Stimulated activated CD8-positive, alpha-beta memory T cell treated with anti-CD3 and anti-CD28 coated beads, Interleukin-2, amount 100 ng/mL, for 48 hours (primary cell): ENCODE results near the gene MAP1S.
A peak's percentile ranks its signal among the peaks of the same experiment; 100 is the strongest.

ENCODE experiments used
- DNase-seq, 2 donors: peaks; one replicate each; pipeline ENCODE4 v3.0.0-alpha.2; 2020; ENCODE audit warnings: low read depth in 2 of 2

Gene MAP1S

DNA sequence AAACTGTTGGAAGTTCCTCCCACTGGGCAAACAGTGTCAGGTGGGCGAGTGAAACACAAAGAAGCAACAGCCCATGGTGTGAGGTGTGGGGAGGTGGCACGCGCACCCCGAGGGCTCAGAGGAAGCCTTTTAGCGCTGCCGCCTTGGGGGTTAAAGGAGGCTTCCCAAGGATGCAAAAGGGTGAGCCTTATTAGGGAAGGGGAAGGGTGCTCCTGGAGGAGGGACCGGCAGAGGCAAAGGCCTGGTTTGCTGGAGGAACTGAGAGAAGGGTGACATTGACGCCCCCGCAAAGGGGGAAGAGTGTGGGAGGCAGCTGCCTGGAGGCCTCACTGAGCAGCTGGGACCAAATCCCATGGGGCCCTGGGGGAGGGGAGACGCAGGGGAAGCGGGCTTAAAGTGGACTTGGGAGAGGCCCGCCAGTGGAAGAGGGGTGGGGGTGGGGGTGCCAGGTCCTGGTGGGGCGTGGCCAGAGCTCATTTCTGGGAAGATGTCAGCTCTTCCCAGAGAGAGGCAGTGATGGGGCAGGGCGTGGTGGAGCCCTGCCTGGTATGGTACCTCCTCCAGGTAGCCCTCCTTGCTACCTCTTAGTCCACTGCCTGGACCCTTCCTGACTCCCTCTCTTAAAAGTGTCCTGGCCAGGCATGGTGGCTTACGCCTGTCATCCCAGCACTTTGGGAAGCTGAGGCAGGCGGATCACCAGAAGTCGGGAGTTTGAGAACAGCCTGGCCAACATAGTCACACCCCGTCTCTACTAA lies 20.0 kb downstream of the MAP1S start:
- DNase-seq = no peak

DNA sequence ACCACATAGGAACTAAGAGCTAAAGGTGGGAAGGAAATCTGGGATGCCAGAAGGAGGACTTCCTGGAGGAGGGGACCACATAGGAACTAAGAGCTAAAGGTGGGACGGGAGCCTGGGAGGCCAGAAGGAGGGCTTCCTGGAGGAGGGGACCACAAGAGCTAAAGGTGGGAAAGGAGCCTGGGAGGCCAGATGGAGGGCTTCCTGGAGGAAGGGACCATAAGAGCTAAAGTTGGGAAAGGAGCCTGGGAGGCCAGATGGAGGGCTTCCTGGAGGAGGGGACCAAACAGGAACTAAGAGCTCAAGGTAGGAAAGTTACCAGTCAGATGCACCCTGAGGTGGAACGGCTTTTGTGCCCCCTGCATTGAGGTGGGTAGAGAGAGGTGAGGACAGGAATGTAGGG lies 22.2 kb downstream of the MAP1S start:
- DNase-seq = no peak

DNA sequence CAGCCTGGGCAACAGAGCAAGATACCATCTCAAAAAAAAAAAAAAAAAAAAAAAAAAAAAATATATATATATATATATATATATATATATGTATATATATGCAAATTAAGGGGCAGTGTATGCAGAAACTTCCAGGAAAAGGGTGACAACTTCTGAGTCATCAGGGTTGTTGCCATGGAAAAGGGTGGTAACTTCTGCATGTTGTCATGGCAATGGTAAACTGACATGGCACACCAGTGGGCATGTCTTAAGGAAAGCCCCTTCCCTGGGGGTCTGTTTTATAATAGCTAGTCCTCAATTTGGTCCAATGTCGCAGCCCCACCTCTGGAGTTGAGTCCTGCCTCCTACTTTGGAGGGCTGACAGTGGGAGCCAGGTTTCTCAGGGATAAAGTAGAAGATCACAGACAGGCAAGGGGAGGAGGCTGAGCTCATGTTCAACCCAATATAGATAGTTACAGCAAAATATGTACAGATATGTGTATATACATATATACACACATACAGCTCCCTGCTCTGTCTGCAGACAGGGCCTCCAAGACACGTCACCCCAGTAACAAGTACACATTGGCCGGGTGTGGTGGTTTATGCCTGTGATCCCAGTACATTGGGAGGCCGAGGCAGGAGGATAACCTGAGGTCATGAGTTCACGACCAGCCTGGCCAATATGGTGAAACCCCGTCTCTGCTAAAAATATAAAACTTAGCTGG lies 24.7 kb downstream of the MAP1S start:
- no peak for DNase-seq

DNA sequence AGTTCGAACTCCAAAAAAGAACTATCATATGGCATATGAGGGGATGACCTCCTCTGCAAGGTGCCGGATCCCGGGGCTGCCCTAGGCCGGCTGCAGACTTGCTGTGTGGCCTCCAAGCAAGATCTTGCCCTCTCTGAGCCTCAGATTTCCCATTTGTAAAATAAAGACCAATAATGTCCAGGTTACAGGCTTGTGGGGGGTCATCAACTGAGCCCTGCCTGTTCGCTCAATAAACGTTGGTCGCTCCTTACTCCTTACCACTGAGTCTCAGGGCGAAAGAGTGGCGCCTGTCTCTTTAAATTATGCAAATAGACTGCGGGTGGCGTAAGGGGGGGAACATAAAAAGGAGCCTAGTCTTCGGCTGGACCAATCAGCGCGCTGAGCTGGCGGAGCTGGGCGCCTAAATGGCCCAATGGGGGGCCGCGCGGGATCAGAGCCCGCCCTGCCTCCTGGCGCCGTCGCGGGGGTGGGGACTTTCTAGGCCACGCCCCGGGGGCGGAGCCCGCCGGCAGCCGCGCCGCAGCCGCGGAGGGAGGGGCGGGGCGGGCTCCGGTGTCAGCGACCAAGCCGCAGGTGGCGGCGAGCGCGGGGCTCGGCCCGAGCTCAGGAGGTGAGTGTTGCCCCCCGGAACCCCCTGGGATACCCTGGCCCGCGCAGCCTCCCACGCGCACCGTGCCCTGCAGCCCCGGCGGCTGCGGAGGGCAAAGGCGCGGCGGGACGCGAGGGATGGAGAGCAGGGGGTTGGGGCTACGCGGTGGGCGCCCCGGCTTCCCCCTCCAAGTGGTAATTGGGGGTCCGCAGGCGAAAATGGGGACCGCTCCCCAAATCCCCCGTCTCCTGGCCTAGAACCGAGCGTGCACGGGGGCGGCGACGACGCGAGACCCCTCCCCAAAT lies 28.2 kb downstream of the MAP1S start:
- DNase-seq = peak; percentile 87 to 91

DNA sequence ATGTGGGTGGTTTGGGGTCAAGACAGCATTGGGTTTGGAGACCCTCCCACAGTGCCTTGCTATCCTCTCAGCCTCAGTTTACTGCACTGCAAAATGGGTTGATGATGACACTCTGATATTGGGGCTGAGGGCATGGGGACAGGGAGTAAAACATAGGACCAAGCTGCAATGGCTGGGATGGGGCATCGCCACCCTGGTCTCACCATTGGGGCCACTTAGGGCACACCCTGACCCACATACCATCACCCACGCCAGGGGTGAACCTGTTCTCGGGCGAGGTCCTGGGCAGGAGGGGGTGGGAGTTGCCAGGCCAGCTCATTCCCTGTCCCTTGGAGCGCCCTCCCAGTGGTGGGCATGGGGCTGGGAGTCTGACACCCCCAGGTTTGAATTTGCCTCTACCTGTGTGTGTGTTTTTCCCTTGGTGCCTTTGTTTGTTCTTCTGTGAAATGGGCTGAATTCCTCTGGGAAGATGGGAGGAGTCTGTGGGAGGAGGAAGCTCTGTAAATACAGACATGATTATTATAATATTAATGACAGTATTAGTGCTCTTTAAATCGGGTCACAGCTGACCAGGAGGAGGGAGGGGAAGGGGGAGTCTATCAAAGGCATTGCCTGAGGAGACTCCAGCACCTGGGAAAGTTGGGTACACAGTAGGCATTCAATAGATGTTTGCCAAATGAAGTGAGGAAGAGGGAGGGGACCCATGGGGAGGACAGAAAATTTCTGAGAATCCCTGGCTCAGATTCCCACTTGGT lies 29.8 kb downstream of the MAP1S start:
- DNase-seq = no peak

DNA sequence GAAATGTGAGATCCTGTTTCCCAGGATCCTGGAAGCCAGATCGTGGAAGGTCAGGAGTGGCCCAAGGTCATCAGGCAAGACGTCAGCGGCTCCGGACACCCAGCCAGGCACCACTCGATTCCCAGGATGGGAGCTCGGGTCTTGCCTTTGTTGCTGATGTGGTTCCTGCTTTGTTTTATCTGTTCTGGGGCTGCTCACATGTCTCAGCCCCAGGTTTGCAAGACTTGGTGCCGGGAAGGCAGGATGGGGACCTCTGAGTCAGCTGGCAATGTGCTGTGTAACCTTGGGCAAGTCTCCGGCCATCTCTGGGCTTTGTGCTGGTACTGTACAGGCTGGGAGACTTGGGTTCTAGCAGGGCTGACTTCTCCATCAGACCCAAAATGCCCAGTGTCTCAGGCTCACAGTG lies 30.6 kb downstream of the MAP1S start:
- DNase-seq = no peak

DNA sequence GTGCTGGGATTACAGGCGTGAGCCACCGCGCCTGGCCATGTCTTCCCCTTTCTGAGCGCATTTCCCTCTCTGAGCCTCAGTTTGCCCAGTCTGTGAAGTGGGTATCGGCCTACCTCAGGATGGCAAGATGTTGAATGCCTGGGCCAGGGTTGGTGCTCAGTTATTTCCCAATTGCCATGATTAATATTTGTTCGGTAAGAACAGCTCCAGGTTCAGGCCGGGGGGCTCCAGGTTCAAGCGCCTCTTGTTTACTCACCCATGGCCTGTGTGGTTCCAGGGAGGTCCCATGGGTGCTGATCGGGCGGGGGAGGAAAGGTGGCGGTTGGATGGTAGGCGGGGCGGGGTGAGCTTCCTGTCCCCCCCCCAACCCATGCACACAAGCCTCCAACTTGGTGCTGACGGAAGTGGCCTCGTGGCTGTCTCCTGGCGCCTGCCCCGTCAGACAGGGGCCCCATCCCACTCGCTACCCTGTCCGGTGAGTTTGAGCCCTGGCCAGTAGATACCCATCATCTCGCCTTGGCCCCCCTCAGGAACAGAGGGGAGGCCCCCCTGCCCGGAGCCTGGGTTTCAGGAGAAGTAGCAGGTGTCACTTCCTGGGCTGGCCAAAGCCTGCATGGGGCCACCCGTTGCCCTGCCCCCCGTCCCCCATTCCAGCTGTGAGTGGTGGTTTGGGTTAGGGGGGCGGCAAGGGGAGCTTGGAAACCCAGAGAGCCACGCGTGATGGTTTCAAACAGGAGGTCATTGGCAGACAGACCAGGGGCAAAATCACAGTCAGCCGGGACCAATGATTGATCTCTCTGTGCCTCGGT lies 32.0 kb downstream of the MAP1S start, which contains the start of gene FCHO1:
Gene FCHO1 (plus strand): TSS at position 375 of the 809 bp plus-strand sequence. CDS start 3,688 bp downstream, outside the sequence.
- DNase-seq = peak; percentile 77 to 78

DNA sequence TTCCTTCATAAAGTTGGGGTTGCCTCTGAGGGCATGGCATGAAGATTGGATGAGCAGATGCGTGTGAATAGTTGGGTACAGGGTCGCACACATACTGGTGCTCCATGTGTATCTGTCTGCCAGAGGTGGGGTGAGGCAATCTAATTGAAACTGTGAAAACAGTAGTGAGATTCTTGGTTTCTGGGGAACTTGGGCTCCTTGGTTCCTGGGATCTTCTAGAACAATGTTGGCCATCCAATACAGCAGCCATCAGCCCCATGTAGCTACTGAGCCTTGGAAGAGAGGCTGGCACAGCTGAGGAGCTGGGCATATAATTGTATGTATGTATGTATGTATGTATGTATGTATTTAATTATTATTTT lies 32.6 kb downstream of the MAP1S start:
- no peak for DNase-seq

DNA sequence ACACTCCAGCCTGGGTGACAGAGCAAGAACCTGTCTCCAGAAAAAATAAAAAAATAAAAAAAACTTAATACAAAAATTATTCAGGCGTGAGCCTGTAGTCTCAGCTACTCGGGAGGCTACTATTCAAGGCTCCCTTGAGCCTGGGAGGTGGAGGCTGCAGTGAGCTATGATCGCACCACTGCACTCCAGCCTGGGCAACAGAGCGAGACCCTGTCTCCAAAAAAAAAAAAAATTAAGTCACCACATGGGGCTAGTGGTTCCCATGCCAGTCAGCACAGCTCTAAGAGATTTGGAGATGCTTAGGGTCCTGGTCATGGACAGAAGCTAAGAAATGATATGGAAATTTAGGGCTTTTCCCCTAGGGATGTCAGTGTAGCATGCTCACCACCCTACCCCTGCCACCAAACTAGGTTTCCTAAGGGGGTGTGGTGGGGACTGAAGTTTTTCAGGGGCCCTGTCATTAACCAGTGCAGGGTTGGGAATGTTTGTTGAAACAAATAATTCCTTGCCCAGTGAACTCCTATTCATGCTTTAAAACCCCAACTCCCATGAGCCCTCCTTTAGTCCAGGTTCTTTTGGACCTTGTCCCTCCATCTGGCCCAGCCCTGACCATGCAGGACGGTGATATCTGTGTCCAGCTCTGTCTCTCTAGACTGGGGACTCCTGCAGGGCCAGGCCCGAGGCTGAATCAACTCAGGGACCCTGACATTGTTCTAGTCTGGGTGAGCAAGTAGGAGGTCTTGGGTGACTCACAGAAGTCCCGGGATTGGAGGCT lies 33.8 kb downstream of the MAP1S start:
- DNase-seq = no peak

DNA sequence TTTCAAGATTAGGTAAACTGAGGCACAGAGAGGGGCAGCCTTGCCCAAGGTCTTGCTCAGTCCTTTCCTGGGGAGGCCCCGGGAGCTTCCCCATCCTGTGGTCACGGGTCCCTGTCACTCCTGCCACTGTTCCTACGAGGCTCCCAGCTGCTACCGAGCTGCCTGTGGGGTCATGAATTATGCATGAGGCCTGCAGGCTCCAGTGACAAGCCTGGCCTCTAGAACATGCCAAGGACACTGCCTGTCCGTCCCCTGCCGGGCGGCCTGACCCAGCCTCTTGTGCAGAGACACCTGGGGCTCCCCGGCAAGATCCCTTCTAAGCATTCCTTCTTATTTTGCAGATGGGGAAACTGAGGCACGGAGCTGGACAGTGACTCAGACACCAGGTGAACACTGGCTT lies 34.7 kb downstream of the MAP1S start:
- DNase-seq = no peak

DNA sequence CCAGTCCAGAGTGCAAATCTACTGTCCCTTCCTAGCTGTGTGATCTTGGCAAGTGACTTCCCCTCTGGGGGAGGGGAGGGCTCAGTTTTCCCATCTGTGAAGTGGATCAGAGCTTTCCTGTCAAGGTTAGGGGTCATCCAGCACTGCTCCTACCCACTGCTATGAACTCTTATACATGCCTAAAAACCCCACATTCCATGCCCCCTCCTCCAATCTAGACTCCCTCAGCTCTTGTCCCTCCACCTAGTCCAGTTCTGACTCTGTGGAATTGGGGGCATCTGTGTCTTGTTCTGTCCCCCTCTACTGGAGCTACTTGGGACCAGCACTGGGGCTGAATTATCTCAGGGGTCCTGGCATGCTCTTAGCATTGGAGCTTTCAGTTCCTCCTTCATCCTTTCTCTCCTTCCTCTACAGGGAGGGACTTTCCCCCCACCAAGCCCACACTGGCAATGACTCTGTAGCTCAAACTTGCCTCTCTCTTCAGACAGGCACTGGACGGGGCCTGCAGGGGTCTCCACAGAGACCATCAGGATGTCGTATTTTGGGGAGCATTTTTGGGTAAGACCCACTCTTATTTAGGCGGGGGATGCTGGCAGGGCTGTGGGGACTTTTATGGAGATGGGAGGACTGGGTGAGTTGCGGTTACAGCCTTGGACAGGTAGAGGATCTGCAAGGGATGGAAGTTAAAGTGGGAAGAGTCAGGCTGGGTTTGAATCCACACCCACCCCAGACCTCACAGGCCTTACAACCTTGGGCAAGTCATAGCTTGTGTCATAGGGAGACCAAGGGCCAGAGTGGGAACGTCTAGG lies 35.6 kb downstream of the MAP1S start:
- DNase-seq = no peak

DNA sequence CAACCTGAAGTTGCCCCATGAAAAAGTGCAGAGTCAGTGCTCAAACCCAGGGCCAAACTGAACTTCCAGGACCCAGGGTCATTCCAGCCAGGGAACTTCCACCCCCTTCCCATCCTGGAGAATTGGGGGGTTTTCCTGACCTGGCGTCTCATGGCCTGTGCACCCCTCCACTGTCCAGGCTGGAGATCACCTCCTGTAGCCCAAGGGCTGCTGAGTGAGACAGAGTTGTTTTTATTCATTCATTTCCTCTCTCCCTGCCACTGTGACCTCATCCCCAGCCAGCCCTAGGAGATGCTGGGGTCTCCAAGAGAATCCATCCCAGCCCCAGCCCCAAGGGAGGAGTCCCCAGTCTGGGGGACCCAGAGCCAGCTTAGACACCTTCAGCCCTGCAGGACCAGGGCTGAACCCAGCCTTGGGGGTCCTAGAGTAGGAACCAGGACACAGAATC lies 36.2 kb downstream of the MAP1S start:
- DNase-seq = no peak

DNA sequence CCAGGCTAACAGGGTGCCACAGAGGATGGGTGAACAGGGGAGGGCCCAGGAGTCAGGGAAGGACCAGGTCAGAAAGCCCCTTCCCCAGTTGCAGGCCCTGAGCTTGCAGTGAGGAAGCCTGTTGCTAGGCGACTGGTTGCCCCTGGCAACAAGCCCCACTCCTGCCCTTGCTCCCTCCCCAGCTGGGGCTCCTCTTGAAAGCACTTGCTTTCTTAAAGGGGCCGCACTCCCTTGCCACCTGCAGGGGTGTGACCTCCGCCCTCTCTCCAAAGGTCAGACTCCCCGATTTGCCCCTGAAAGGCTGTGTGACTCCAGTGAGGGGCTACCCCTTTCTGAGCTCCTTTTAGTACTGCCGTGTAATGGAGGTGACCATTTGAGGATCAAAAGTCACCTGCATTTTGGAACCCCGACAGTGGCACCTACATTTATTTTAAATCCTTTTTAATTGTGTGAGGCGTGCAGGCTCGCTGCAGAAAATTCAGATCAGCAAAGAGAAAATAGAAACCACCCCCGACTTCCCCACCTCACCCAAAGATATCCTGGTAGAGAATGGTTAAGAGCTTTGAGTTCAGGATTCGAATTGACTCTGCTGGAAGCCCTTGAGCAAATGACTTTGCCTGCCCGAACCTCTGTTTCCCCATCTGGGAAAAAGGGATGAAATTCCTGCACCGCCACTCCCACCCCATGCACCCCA lies 36.8 kb downstream of the MAP1S start:
- peak in 1 of 2 donors; percentile 33 for DNase-seq

DNA sequence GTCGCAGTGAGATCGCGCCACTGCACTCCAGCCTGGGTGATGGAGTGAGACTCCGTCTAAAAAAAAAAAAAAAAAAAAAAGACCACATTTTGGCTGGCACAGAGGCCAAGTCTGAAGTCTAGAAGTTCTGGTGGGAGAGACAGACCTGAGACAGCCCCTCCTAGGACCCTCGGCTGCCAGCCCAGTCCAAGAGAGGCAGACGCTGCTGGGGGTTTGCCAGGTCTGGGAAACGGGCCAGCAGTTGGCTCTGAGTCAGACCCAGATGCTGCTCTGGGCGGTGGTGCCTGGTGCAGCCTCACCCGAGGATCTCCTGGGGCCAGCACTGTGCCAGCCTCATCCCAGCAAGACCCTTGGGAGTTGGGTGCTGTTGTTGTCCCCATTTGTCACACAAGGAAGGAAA lies 37.8 kb downstream of the MAP1S start:
- no peak for DNase-seq

DNA sequence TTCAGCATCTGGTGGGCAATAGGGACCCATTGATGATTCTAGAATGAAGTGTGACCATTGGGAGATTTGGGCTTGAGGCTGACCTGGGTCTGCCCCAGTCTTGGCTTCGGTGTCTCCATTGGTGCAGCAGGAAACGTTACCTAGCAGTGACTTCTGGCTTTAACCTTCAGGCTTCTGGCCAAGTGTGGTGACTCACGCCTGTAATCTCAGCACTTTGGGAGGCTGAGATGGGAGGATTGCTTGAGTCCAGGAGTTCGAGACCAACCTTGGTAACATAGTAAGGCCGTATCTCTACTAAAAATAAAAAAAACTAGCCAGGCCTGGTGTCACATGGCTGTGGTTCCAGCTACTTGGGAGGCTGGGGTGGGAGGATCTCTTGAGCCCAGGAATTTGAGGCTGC lies 39.2 kb downstream of the MAP1S start:
- no peak for DNase-seq

DNA sequence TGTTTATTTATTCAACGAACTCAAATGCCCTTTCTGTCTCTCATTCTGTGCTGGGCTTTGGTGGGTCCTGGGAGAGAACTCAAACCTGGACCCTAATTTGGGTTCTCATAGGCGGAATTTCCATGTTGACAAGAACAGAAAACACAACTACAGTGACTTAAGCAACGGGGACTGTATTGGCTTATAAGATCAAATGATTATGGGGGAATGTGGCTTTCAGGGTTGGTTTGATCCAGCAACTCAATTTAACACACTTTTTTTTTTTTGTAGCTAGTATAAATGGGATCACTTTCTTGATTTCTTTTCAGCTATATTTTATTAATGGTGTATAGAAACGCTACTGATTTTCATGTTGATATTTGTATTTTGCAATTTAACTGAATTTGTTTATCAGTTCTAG lies 41.9 kb downstream of the MAP1S start:
- DNase-seq = no peak

DNA sequence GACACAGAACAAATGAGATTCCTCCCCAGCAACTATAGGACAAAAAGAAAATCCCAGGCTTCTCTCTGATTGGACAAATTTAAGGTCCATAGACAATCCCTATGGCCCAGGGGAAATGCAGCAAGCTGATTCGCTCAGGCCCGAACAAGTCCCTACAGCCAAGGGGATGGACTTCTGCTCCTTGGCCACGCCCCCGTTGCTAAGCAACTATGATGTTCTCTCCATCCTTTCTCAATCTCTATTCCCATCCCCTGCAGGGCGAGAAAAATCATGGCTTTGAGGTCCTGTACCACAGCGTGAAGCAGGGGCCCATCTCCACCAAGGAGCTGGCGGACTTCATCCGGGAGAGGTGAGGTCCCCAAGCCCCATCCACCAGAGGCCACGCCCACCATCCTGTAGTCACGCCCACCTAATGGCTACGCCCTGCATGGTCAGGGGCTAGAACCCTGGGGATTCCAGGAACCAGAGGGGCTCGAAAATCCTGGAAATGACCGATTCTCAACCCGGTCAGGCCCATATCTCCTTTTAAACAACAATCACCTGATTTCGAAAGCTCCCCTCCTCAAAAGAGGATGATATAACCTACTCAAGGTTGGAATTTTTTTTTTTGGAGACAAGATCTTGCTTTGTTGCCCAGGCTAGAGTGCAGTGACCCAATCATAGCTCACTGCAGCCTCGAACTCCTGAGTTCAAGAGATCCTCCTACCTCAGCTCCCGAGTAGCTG lies 43.4 kb downstream of the MAP1S start:
- no peak for DNase-seq

DNA sequence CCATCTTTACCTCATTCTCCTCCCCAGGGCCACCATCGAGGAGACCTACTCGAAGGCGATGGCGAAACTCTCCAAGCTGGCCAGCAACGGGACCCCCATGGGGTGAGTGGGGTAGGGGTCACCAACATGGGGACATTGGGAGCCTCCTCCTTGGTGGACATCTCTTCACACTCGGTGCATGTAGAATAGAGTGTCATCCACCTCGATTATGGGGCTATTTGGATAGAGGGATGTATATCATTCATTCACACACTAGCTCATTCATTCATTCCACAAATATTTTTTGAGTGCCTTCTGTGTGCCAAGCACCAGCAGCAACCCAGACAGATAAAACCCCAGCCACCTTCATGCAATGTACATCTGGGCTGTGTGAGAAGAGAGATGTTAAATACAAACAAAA lies 45.1 kb downstream of the MAP1S start:
- DNase-seq = no peak
